Renal cortex interstitium (tissue), 11 donors: ENCODE results near the gene STX18. TPM values are rescaled to one million over a fixed set of nuclear protein-coding genes. Genes with fewer than 3 reads are reported as not detected.

Experiments
- DNase-seq, 11 donors: peaks; one replicate each; pipeline ENCODE4 v3.0.0-alpha.2; 2013; ENCODE audit warnings: low read depth in 9 of 11, low spot score in 4 of 11; ENCODE audit errors: extremely low read depth in 1 of 11
- polyA plus RNA-seq, 3 donors: library from polyadenylated mRNA; unstranded; fragments of 120-200 nt; gene quantifications; one replicate each; pipeline ENCODE4 v1.2.1, GENCODE V29; 2013; ENCODE audit not compliant: insufficient read length in 3 of 3

The STX18 gene
- polyA plus RNA-seq, 3 donors = 65.2 to 75.8 (median 74.2) TPM

GRCh38 chr4:4461850-4462249 is 80.0 kb downstream of the STX18 start:
- DNase-seq = no peak

GRCh38 chr4:4461178-4461577 is 80.7 kb downstream of the STX18 start:
- DNase-seq = no peak

DNA sequence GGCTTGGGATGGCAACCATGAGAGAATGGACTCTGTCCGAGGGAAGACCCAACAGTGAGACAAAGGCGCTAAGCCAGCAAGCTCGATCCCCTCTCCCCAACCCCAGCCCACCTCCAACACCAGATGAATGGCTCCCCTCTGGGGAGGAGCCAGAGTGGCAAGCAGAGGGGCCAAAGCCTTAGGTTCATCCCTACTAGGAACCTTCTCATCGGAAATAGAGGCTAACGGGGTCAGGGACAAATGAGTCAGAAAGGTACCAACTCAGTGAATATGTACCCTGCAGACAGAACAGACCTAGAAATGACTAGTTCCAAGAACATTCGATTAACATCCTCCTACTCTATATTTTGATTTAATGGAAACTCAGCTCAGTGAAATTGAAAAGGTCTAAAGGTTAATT is 81.1 kb downstream of the STX18 start:
- no peak for DNase-seq

DNA sequence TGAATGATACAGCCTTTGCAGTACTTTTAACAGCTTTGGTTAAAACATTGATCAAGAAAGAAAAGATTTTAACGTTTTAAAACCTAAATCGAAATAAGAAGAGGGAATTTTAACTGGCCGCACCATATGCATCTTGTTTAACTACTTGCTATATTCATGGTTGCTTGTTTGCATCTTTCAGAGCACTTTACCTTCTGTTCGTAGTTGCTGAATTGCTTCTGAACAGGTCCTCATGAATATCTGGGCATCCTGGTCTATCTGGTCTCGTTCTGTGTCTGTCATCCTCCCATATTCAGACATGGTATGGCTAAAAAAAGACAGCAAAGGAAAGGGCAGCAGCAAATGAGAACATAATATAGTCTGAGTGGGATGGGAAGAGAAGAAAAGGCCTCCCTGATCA is 82.7 kb downstream of the STX18 start:
- DNase-seq = no peak

DNA sequence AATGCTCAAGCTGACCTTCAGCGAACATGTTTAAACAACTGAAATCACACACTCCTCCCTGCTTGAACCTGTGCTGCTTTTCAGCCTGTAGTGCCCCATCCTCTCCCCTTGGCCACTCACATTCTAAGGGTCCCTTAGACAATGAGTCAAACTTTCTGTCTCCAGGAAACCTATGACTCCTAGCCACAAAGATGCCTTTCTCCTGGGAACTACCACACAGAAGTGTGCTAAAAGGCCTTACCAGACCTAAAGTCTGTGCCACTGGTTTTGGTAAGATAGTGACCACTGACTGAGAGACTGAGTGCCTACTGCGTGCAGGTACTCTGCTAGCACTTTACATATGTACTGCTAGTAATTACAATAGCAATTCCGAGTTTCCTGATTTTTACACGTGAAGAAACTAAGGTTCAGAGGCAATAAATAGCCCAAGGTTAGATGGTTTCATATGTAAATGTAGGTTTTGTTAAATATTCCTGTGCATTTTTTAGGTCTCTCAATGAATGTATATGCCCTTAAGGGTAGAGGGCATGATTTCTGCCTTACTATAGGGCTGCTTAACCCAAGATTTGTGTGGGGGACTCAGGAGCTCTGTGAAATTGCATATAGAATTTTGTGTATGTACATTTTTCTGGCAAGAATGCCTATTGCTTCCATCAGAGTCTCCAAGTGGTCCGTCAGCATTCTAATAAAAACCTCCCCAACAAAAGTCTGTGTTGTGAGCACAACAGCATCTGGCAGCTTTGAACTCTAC is 83.9 kb downstream of the STX18 start:
- no peak for DNase-seq

DNA sequence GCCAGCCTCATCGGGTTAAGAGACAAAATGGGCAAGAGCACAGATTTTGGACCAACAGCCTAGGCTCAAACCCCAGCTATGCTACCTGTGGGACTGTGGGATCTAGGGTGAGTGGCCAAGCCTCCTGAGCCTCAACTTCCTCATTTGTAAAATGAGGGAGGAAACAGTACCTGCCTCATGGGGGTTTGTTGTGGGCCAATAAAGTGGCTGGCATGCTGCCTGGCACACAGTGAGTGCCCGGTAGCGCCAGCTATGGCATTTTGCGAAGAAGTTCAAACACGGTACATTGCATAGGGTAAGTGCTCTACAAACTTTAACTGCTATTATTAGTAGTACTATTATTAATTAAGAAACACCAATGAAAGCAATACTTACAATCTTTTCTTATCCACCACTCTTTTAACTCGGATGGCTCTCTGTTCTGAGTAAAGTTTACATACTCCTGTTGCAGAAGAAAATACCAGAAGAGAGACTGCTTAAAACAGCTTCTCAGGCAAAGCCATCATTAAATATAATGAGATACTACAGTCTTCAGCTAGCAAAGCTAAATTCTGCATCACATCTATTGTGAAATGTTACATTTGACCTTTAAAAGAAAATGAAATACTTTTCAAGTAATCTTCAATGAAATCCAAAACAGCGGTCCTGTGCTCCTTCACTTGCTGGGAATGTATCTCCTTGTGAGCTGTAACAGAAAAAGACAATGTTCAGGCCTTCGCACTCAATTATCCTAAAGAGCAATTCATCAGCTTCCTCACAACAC is 84.9 kb downstream of the STX18 start:
- DNase-seq = no peak

DNA sequence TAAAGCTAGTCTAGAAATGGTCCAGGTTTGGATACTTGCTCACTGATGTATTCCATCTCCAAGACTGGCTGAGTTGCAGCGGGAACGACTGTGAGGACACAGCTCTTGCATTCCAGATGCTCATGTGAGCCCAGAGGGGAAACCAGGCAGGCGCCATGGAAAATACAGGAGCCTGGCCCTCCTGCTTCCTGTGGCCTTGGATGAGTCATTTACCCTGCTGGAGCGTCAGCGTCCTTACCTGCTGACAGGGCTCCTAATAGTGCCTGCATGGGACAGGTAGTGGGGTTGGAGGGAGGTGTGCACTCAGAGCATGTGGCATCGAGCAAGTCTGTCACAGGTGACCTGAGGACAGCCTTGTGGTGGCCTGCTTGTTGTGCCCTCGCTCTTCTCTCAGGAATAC is 85.5 kb downstream of the STX18 start:
- DNase-seq = no peak

- no peak for DNase-seq
Measured at GRCh38 chr4:4455210-4455865, 86.5 kb downstream of the STX18 start.

GRCh38 chr4:4446434-4446833 is 95.4 kb downstream of the STX18 start:
- no peak for DNase-seq

GRCh38 chr4:4443821-4444220 is 98.0 kb downstream of the STX18 start:
- DNase-seq = no peak

GRCh38 chr4:4440333-4441061 is 101.4 kb downstream of the STX18 start:
- no peak for DNase-seq

DNA sequence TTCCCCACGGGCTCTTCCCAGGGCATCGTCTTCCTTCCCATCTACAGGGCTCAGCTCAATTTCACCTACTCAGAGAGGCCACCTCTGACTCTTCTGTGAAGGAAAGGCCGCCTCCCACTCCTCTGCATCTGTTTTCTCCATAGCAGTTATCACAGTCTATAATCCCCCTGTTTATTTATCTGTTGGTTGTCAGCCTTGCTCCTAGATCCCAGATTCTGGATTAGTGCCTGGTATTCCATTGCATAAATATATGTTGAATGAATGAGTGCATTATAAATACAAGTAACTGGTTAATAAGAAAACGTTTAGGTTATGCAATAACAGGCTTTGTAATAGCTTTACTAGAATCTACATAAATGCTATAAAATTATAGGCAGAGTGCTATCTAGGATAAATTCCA is 102.1 kb downstream of the STX18 start:
- DNase-seq = no peak

DNA sequence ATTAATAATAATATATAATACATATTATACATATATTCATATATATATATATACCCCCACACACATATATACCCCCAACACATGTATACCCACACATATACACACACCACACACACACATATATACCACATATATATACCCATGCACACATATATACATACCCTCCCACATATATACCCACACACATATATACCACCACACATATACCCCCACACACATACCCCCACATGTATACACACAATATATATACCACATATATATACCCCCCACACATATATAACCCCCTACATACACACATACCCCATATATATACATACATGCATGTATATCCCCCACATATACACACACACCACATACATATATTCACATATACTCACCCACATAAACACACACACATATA is 103.0 kb downstream of the STX18 start:
- no peak for DNase-seq

- DNase-seq = no peak
Measured at GRCh38 chr4:4437798-4438470, 103.9 kb downstream of the STX18 start.

DNA sequence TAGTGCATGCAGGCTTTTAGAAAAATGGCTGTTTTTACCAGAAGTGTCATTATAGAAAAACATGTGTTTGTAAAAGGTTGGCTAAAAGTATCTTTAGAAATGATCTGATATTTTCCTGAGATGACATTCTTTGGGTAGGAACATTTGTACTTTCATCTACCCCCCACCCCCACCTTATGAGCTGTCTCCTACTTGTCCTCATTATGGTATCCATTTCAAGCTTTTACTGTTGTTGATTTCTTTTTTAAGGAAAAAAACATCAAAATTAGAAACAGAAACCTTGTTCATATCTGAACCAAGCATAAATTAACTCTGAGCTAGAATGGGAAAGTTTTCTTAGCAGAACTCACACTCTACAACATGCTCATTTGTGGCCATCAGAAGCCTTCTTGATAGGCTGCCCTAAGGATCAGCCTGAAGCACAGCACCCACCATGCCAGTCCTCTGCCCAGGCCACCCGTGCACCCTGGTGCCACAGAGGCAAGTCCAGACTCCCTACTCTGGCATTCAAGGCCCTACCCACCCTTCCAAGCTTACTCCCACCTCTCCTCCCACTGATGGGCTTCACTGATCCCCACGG is 105.5 kb downstream of the STX18 start:
- DNase-seq = no peak

DNA sequence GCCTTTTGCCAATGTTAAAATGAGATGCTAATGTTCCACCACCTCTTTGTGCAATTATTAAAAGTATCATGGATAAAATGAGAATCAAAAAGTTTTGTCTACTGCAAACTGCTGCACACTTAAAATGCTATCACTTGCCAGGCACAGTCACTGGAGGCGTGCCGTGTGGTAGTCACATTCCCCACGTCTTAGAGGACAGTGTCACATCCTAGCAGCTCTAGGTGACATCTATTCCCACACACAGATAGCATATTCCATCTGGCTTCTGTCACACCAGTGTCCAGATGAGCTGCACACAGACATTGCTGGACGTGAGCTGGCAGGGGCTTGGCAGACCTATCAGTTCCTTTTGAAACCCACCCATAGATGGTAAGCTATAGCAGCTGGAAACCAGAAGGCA is 107.9 kb downstream of the STX18 start:
- DNase-seq = no peak

- DNase-seq = no peak
Measured at GRCh38 chr4:4432341-4433125, 109.3 kb downstream of the STX18 start.
